IMR-90 (cell line): ENCODE measurements around the gene MAGOH. TPM values are rescaled to one million over a fixed set of nuclear protein-coding genes. Genes with fewer than 3 reads are reported as not detected.
A peak's percentile ranks its signal among the peaks of the same experiment; 100 is the strongest.

ENCODE experiments used
- ATAC-seq: fragments of 200-7000 bp; cut with Tn5 transposase; 2 replicates; pipeline ENCODE4 v1.9.1; 2020; ENCODE audit warnings: low read depth, mild to moderate bottlenecking, moderate library complexity
- BruUV-seq: library from RNA; stranded (reverse); fragments of 400-500 nt; replicated peaks from 2 replicates; lab custom pipeline; 2021; lab: Mats Ljungman, UMichigan
- CTCF ChIA-PET: fragments of 300-600 bp; formaldehyde crosslinking; extraction: SDS; loops from one replicate; lab custom pipeline; 2021; ENCODE audit warnings: antibody characterized with exemption; lab: Yijun Ruan, JAX
- POLR2A ChIA-PET: fragments of 300-600 bp; sonication (Branson Sonifier 250); formaldehyde crosslinking; loops from one replicate; lab custom pipeline; 2022; ENCODE audit warnings: antibody characterized with exemption; ENCODE audit not compliant: unreplicated experiment; lab: Charles Lee
- DNase-seq: peaks from one replicate; pipeline ENCODE4 v3.0.0; 2013
- H2AFZ ChIP-seq: replicated peaks from 2 replicates; pipeline ENCODE3; 2013; ENCODE audit warnings: low read length, mild to moderate bottlenecking; ENCODE audit not compliant: poor library complexity
- H2AK5ac ChIP-seq: 2 replicates; pipeline ENCODE4 v1.6.1; 2013; ENCODE audit warnings: low read depth, low read length, inconsistent platforms
- H2AK9ac ChIP-seq: replicated peaks from 2 replicates; pipeline ENCODE3; 2013; ENCODE audit warnings: mild to moderate bottlenecking, low read depth, low read length, moderate library complexity; ENCODE audit not compliant: poor library complexity
- H2BK120ac ChIP-seq: 2 replicates; pipeline ENCODE4 v1.6.1; 2013; ENCODE audit warnings: low read depth, low read length, inconsistent platforms
- H2BK15ac ChIP-seq: 3 replicates; pipeline ENCODE4 v1.6.1; 2013; ENCODE audit warnings: low read depth, low read length, inconsistent platforms
- H2BK20ac ChIP-seq: 2 replicates; pipeline ENCODE4 v1.6.1; 2013; ENCODE audit warnings: low read depth, mild to moderate bottlenecking, inconsistent platforms, low read length, moderate library complexity
- H2BK5ac ChIP-seq: 2 replicates; pipeline ENCODE4 v1.6.1; 2013; ENCODE audit warnings: mild to moderate bottlenecking, low read depth, low read length, inconsistent platforms; ENCODE audit not compliant: poor library complexity, severe bottlenecking
- H3K14ac ChIP-seq: replicated peaks from 2 replicates; pipeline ENCODE4 v1.6.1; 2013; ENCODE audit warnings: low read depth, low read length, inconsistent platforms
- H3K18ac ChIP-seq: 2 replicates; pipeline ENCODE4 v1.6.1; 2013; ENCODE audit warnings: low read depth, low read length, control low read depth
- H3K23ac ChIP-seq: 2 replicates; pipeline ENCODE4 v1.6.1; 2013; ENCODE audit warnings: low read depth, low read length, inconsistent platforms
- H3K27ac ChIP-seq: 2 replicates; pipeline ENCODE4 v1.5.1; 2013; ENCODE audit warnings: mild to moderate bottlenecking, control low read depth, low read length; ENCODE audit not compliant: insufficient read depth
- H3K27me3 ChIP-seq: 2 replicates; pipeline ENCODE4 v1.6.1; 2013; ENCODE audit warnings: low read length; ENCODE audit not compliant: control insufficient read depth, insufficient read depth
- H3K36me3 ChIP-seq: 2 replicates; pipeline ENCODE4 v1.6.1; 2013; ENCODE audit warnings: low read length, mixed read lengths; ENCODE audit not compliant: control insufficient read depth, insufficient read depth
- H3K4ac ChIP-seq: 2 replicates; pipeline ENCODE4 v1.6.1; 2013; ENCODE audit warnings: low read depth, low read length, inconsistent platforms
- H3K4me1 ChIP-seq: 2 replicates; pipeline ENCODE4 v1.6.1; 2013; ENCODE audit warnings: low read length, mixed read lengths; ENCODE audit not compliant: control insufficient read depth, insufficient read depth
- H3K4me2 ChIP-seq: 2 replicates; pipeline ENCODE4 v1.6.1; 2013; ENCODE audit warnings: low read depth, mild to moderate bottlenecking, control low read depth, low read length, moderate library complexity
- H3K4me3 ChIP-seq: 2 replicates; pipeline ENCODE4 v1.5.1; 2013; ENCODE audit warnings: low read depth, mild to moderate bottlenecking, control low read depth, low read length, moderate library complexity; ENCODE audit not compliant: insufficient read depth
- H3K56ac ChIP-seq: 2 replicates; pipeline ENCODE4 v1.6.1; 2013; ENCODE audit warnings: low read length, inconsistent platforms; ENCODE audit not compliant: insufficient read depth; ENCODE audit errors: extremely low read depth
- H3K79me1 ChIP-seq, 2 experiments: 2 replicates each; pipeline ENCODE4 v1.6.1; 2013; ENCODE audit warnings: low read length in 2 of 2, inconsistent platforms in 1 of 2, low read depth in 1 of 2
- H3K9ac ChIP-seq: 2 replicates; pipeline ENCODE4 v1.6.1; 2013; ENCODE audit warnings: low read depth, low read length, control low read depth
- H3K9me1 ChIP-seq: 2 replicates; pipeline ENCODE4 v1.6.1; 2013; ENCODE audit warnings: low read length, inconsistent platforms; ENCODE audit not compliant: insufficient read depth
- H3K9me3 ChIP-seq: 2 replicates; pipeline ENCODE4 v1.6.1; 2013; ENCODE audit warnings: low read length; ENCODE audit not compliant: control insufficient read depth, insufficient read depth
- H4K20me1 ChIP-seq: 2 replicates; pipeline ENCODE4 v1.6.1; 2013; ENCODE audit warnings: low read length, inconsistent platforms; ENCODE audit not compliant: insufficient read depth
- H4K5ac ChIP-seq: 2 replicates; pipeline ENCODE4 v1.6.1; 2013; ENCODE audit warnings: mild to moderate bottlenecking, low read depth, low read length, control low read depth
- H4K8ac ChIP-seq, 2 experiments: 2 replicates each; pipeline ENCODE4 v1.6.1; 2013; ENCODE audit warnings: low read depth in 2 of 2, low read length in 2 of 2, control low read depth in 1 of 2, inconsistent platforms in 1 of 2
- H4K91ac ChIP-seq: 2 replicates; pipeline ENCODE4 v1.6.1; 2013; ENCODE audit warnings: low read depth, low read length, inconsistent platforms; ENCODE audit not compliant: insufficient read depth
- BHLHE40 ChIP-seq: fragments of 150-350 bp; IDR thresholded peaks from 2 replicates; pipeline ENCODE4 v1.6.1; 2016; ENCODE audit warnings: mild to moderate bottlenecking, low read depth, low read length
- MXI1 ChIP-seq: IDR thresholded peaks from 2 replicates; pipeline ENCODE4 v1.6.1; 2012; ENCODE audit warnings: low read depth, mild to moderate bottlenecking, low read length, moderate library complexity, borderline replicate concordance
- NFE2L2 ChIP-seq: fragments of 150-350 bp; IDR thresholded peaks from 2 replicates; pipeline ENCODE4 v1.6.1; 2016; ENCODE audit warnings: low read depth, mild to moderate bottlenecking, low read length
- RAD21 ChIP-seq: IDR thresholded peaks from 2 replicates; pipeline ENCODE4 v1.6.1; 2012; ENCODE audit warnings: low read length, improper control_type of control experiment
- RCOR1 ChIP-seq: IDR thresholded peaks from 2 replicates; pipeline ENCODE4 v1.6.1; 2012; ENCODE audit warnings: mild to moderate bottlenecking, low read length, improper control_type of control experiment; ENCODE audit not compliant: insufficient replicate concordance
- RFX5 ChIP-seq: IDR thresholded peaks from 2 replicates; pipeline ENCODE4 v1.8.0; 2012; ENCODE audit warnings: low read depth, mild to moderate bottlenecking, low read length, moderate library complexity
- SMC3 ChIP-seq: fragments of 150-350 bp; IDR thresholded peaks from 2 replicates; pipeline ENCODE4 v1.6.1; 2016; ENCODE audit warnings: low read depth, mild to moderate bottlenecking, antibody characterized with exemption, low read length, moderate library complexity
- WGBS, 2 experiments: methylation state at CpG; one replicate each; pipeline versions ENCODE4 v1.1.5 to v1.1.7; 2013; ENCODE audit warnings: missing lambda C conversion rate in 2 of 2; ENCODE audit not compliant: insufficient read length in 1 of 2; ENCODE audit errors: extremely low coverage in 2 of 2; 5-methylcytosine and 5-hydroxymethylcytosine counted together
- dilution Hi-C: fragments of 300-500 bp; cut with HindIII; formaldehyde crosslinking; loops from one replicate; pipeline ENCODE4 v1.14.3; 2018; ENCODE audit warnings: low sequenced_read_pairs; ENCODE audit not compliant: unreplicated experiment
- in situ Hi-C: fragments of 300-500 bp; cut with MboI; formaldehyde crosslinking; loops from 3 replicates; pipeline ENCODE4 v1.14.3; 2019; ENCODE audit warnings: low sequenced_read_pairs, inconsistent platforms, mixed read lengths
- intact Hi-C: fragments of 100-400 bp; cut with micrococcal nuclease; formaldehyde crosslinking; loops from 2 replicates; pipeline ENCODE4 v1.10.0; 2022
- polyA plus RNA-seq, 3 experiments: library from polyadenylated mRNA; depleted of rRNA; stranded (reverse); fragments of >200 nt; gene quantifications; 2 replicates each; pipeline ENCODE4 v1.2.3, GENCODE V29; 2012; ENCODE audit warnings: low replicate concordance in 1 of 3
- total RNA-seq: library from RNA; depleted of rRNA; stranded (reverse); fragments of >200 nt; gene quantifications from 2 replicates; pipeline ENCODE4 v1.2.3, GENCODE V29; 2012
- TF ChIP-seq, protein P1 (sequence below): fragments of 150-350 bp; IDR thresholded peaks from 2 replicates; pipeline ENCODE4 v1.6.1; 2017; ENCODE audit warnings: mild to moderate bottlenecking, antibody characterized with exemption, low read length, low read depth
- TF ChIP-seq, protein P2 (sequence below): conservative IDR thresholded peaks from 2 replicates; pipeline ENCODE4 v1.5.1; 2012; ENCODE audit warnings: mild to moderate bottlenecking, low read depth, low read length, improper control_type of control experiment

MAGOH gene
- total and polyA plus RNA-seq, 2 of the 4 experiments (the other 2 are of a cell fraction): 3.8 to 26.3 TPM

DNA sequence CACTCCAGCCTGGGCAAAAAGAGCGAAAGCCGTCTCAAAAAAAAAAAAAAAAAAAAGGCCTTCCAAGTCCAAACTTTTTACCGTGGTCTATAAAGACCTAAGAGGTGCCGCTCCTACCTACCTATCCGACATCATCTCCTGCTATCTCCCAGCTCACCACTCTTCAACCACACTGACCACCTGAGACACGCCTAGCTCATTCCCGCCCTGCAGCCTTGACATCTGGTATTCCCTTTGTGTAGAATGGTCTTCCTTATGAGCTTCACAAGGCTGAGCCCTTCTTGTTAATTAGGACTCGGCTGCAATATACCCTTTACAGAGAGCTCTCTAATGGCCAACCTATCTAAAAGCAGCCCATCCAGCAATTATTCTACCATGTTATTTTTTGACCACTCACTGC, 680 bp downstream of the MAGOH start:
- Histone ChIP-seq H3K9me1 (peaks cover 4% of the 10 kb centered on the region; the same call in 1 of the 2 replicates), H3K14ac (peak overlapping the region; percentile 8; the same call in 1 of the 2 replicates), H3K79me1 (peaks cover 31 to 43% of the 10 kb centered on the region in 2 experiments), H3K9ac (peak overlapping the region; percentile 71), H3K23ac (peak overlapping the region; percentile 59), H4K5ac (peak overlapping the region; percentile 89), H4K20me1 (no peaks in the 10 kb centered on the region; the same call in 1 of the 2 replicates), H3K4ac (peak overlapping the region; percentile 82), H4K91ac (no peak overlapping the region), H2BK15ac (no peak overlapping the region), H2BK20ac (no peak overlapping the region), H2AFZ (peak overlapping the region; percentile 88), H3K4me3 (peak overlapping the region; percentile 87), H3K56ac (no peak overlapping the region), H2AK9ac (peak overlapping the region; percentile 33), H3K4me2 (peak overlapping the region; percentile 100), H3K36me3 (peaks cover 12% of the 10 kb centered on the region), H3K27me3 (no peaks in the 10 kb centered on the region), H2BK5ac (peak overlapping the region; percentile 36), H2BK120ac (no peak overlapping the region), H3K4me1 (peaks cover 8% of the 10 kb centered on the region), H3K27ac (peak overlapping the region; percentile 36; the same call in 1 of the 2 replicates), H3K9me3 (no peaks in the 10 kb centered on the region), H4K8ac (peak overlapping the region; percentile 96 to 99), H2AK5ac (peak overlapping the region; percentile 88; the same call in 1 of the 2 replicates), H3K18ac (no peak overlapping the region)
- TF ChIP-seq, protein P1, sequence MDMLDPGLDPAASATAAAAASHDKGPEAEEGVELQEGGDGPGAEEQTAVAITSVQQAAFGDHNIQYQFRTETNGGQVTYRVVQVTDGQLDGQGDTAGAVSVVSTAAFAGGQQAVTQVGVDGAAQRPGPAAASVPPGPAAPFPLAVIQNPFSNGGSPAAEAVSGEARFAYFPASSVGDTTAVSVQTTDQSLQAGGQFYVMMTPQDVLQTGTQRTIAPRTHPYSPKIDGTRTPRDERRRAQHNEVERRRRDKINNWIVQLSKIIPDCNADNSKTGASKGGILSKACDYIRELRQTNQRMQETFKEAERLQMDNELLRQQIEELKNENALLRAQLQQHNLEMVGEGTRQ: no peak
- no peak for TF ChIP-seq RFX5
- no peak for TF ChIP-seq SMC3
- TF ChIP-seq NFE2L2: no peak
- no peak for TF ChIP-seq RAD21
- no peak for TF ChIP-seq RCOR1
- no peak for TF ChIP-seq BHLHE40
- TF ChIP-seq, protein P2, sequence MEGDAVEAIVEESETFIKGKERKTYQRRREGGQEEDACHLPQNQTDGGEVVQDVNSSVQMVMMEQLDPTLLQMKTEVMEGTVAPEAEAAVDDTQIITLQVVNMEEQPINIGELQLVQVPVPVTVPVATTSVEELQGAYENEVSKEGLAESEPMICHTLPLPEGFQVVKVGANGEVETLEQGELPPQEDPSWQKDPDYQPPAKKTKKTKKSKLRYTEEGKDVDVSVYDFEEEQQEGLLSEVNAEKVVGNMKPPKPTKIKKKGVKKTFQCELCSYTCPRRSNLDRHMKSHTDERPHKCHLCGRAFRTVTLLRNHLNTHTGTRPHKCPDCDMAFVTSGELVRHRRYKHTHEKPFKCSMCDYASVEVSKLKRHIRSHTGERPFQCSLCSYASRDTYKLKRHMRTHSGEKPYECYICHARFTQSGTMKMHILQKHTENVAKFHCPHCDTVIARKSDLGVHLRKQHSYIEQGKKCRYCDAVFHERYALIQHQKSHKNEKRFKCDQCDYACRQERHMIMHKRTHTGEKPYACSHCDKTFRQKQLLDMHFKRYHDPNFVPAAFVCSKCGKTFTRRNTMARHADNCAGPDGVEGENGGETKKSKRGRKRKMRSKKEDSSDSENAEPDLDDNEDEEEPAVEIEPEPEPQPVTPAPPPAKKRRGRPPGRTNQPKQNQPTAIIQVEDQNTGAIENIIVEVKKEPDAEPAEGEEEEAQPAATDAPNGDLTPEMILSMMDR: no peak
- no peak for TF ChIP-seq MXI1
- in situ Hi-C loops: no loop called here
- no TSS peak for BruUV-seq
- WGBS, 2 experiments: no CpG with 5 or more reads among the region's 8 CpGs
- no peak for DNase-seq
- POLR2A ChIA-PET: interaction anchor here (0.6 to 0.8 kb wide), 2 partner anchors 15 to 299 kb away, joined by 4 to 25 read pairs; no protein-coding TSS in a partner anchor
- dilution Hi-C loops: no loop called here
- intact Hi-C loops: no loop called here
- no peak for ATAC-seq
- CTCF ChIA-PET: no interaction called here
